HCT116 (cell line): ENCODE data around the gene FYCO1.

ENCODE experiments used
- EGR1 ChIP-seq: IDR thresholded peaks from 2 replicates; pipeline ENCODE4 v1.6.1; 2012; ENCODE audit warnings: low read depth
- EZH2 ChIP-seq: fragments of 200-600 bp; sonication (generic); IDR thresholded peaks from 2 replicates; pipeline ENCODE4 v1.6.1; 2017; ENCODE audit warnings: antibody characterized with exemption, mixed run types
- EZH2phosphoT487 ChIP-seq: fragments of 200-600 bp; IDR thresholded peaks from 2 replicates; pipeline ENCODE4 v1.6.1; 2018; ENCODE audit warnings: antibody characterized with exemption, borderline replicate concordance
- JUND ChIP-seq: IDR thresholded peaks from 2 replicates; pipeline ENCODE4 v1.6.1; 2012
- POLR2A ChIP-seq: IDR thresholded peaks from 2 replicates; pipeline ENCODE4 v1.7.0; 2011; ENCODE audit warnings: borderline replicate concordance; ENCODE audit not compliant: insufficient read depth, insufficient read length; ENCODE audit errors: extremely low read depth
- POLR2AphosphoS5 ChIP-seq: IDR thresholded peaks from 2 replicates; pipeline ENCODE4 v1.6.1; 2011; ENCODE audit warnings: mild to moderate bottlenecking, low read depth, low read length, moderate library complexity
- SIN3A ChIP-seq: IDR thresholded peaks from 2 replicates; pipeline ENCODE4 v1.6.1; 2012; ENCODE audit warnings: low read depth
- SP1 ChIP-seq: IDR thresholded peaks from 2 replicates; pipeline ENCODE4 v1.6.1; 2012; ENCODE audit warnings: low read depth
- TCF7L2 ChIP-seq: IDR thresholded peaks from 2 replicates; pipeline ENCODE4 v1.7.0; 2011; ENCODE audit warnings: borderline replicate concordance, inconsistent platforms; ENCODE audit not compliant: insufficient read depth, insufficient read length; ENCODE audit errors: extremely low read depth
- YY1 ChIP-seq: IDR thresholded peaks from 2 replicates; pipeline ENCODE4 v1.6.1; 2011; ENCODE audit warnings: low read length, low read depth, moderate library complexity, mild to moderate bottlenecking; ENCODE audit not compliant: insufficient replicate concordance; ENCODE audit errors: extremely low read depth
- TF ChIP-seq, protein P1 (sequence below), 3 experiments: fragments of 200-600 bp in 1 of 3; sonication (generic) in 1 of 3; IDR thresholded peaks in 2 of 3; conservative IDR thresholded peaks in 1 of 3; 2 replicates each; pipeline ENCODE4 v1.5.1; 2012 to 2017; ENCODE audit warnings: low read depth in 2 of 3, low read length in 2 of 3, antibody characterized with exemption in 1 of 3, borderline replicate concordance in 1 of 3, control low read depth in 1 of 3, mild to moderate bottlenecking in 1 of 3, mixed read lengths in 1 of 3, mixed run types in 1 of 3, moderate library complexity in 1 of 3; ENCODE audit not compliant: insufficient read depth in 1 of 3
- TF ChIP-seq, protein P2 (sequence below): IDR thresholded peaks from 2 replicates; pipeline ENCODE4 v1.6.1; 2012
- TF ChIP-seq, protein P3 (sequence below): IDR thresholded peaks from 2 replicates; pipeline ENCODE4 v1.6.1; 2012; ENCODE audit warnings: low read depth

DNA sequence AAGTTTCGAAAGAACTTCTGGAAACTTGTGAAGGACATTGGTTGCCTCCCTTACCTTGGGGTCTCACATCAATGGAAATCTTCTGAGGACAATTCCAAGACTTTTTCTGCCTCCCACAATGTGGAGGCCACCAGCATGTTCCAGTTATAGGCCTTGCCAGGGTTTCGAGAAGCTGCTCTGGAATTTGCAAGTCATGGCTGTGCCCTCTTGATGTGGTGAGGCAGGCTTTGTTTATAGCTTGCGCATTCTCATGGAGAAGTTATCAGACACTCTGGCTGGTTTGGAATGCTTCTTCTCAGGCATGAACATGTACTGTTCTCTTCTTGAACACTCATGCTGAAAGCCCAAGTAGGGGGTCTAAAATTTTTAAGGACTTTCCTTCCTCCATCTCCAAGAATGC is 48.3 kb downstream of the FYCO1 start:
- TF ChIP-seq, protein P1, sequence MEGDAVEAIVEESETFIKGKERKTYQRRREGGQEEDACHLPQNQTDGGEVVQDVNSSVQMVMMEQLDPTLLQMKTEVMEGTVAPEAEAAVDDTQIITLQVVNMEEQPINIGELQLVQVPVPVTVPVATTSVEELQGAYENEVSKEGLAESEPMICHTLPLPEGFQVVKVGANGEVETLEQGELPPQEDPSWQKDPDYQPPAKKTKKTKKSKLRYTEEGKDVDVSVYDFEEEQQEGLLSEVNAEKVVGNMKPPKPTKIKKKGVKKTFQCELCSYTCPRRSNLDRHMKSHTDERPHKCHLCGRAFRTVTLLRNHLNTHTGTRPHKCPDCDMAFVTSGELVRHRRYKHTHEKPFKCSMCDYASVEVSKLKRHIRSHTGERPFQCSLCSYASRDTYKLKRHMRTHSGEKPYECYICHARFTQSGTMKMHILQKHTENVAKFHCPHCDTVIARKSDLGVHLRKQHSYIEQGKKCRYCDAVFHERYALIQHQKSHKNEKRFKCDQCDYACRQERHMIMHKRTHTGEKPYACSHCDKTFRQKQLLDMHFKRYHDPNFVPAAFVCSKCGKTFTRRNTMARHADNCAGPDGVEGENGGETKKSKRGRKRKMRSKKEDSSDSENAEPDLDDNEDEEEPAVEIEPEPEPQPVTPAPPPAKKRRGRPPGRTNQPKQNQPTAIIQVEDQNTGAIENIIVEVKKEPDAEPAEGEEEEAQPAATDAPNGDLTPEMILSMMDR (IDR thresholded peaks at IDR 0.05 in 2 of 3, conservative IDR thresholded peaks at IDR 0.05 in 1 of 3; ENCODE audit: borderline replicate concordance in 1 of 3, insufficient read depth in 1 of 3, low read depth in 2 of 3, low read length in 2 of 3) = no peak
- TF ChIP-seq EGR1 (no peak), YY1 (no peak), EZH2phosphoT487 (no peak), POLR2A (no peak), JUND (no peak), SP1 (no peak), SIN3A (no peak), POLR2AphosphoS5 (no peak), TCF7L2 (no peak), EZH2 (no peak)
- TF ChIP-seq, protein P2, sequence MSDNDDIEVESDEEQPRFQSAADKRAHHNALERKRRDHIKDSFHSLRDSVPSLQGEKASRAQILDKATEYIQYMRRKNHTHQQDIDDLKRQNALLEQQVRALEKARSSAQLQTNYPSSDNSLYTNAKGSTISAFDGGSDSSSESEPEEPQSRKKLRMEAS = no peak
- TF ChIP-seq, protein P3, sequence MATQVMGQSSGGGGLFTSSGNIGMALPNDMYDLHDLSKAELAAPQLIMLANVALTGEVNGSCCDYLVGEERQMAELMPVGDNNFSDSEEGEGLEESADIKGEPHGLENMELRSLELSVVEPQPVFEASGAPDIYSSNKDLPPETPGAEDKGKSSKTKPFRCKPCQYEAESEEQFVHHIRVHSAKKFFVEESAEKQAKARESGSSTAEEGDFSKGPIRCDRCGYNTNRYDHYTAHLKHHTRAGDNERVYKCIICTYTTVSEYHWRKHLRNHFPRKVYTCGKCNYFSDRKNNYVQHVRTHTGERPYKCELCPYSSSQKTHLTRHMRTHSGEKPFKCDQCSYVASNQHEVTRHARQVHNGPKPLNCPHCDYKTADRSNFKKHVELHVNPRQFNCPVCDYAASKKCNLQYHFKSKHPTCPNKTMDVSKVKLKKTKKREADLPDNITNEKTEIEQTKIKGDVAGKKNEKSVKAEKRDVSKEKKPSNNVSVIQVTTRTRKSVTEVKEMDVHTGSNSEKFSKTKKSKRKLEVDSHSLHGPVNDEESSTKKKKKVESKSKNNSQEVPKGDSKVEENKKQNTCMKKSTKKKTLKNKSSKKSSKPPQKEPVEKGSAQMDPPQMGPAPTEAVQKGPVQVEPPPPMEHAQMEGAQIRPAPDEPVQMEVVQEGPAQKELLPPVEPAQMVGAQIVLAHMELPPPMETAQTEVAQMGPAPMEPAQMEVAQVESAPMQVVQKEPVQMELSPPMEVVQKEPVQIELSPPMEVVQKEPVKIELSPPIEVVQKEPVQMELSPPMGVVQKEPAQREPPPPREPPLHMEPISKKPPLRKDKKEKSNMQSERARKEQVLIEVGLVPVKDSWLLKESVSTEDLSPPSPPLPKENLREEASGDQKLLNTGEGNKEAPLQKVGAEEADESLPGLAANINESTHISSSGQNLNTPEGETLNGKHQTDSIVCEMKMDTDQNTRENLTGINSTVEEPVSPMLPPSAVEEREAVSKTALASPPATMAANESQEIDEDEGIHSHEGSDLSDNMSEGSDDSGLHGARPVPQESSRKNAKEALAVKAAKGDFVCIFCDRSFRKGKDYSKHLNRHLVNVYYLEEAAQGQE = no peak
